GM12801 (cell line): Measurements from ENCODE around the gene EFEMP2.

Experiments used
- CTCF ChIP-seq: IDR thresholded peaks from one replicate; pipeline ENCODE4 v1.5.1; 2011; ENCODE audit warnings: control low read depth; ENCODE audit not compliant: insufficient read length; ENCODE audit errors: extremely low read depth

The EFEMP2 gene

DNA sequence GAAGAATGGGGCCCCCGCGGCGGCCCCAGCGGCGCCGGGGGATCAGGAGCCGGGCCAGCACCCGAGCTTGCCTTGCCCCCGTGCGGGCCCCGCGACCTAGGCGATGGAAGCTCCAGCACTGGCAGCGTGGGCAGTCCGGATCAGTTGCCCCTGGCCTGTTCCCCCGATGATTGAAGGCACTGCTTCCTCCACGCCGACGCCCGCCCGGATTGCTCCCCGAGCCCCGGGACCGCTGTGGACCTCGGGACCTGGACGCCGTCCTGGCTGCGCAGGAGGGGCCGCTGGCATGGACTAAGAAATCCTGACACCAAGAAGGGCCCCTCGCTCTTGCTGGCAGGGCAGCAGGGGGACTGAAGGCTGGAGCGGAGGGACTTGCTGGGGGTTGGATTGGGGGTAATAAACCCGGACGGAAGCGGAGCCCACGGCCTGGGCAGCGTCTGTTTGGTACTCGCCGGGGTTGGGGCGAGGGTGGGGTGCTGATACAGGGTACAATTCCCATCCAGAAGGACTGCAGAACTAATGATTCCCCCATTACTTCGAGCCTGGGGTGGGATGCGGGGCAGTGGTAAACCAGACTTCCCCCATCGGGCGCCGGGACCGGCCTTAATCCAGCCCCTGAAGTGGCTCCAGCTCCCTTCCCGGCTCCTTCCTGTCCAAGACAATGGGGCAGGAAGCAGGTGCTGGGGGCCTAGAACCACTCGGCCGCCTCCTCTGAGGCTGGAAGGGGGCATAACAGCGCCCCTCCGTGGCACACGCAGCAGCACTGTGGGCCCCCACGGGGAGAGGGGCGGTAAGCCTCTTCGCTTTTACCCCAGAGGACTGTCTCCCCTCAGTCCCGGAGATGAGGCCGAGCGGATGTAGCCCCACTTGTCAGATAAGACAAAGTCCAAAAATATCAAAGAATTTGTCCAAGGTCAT is 18.9 kb upstream of the EFEMP2 start:
- TF ChIP-seq CTCF, result no peak

DNA sequence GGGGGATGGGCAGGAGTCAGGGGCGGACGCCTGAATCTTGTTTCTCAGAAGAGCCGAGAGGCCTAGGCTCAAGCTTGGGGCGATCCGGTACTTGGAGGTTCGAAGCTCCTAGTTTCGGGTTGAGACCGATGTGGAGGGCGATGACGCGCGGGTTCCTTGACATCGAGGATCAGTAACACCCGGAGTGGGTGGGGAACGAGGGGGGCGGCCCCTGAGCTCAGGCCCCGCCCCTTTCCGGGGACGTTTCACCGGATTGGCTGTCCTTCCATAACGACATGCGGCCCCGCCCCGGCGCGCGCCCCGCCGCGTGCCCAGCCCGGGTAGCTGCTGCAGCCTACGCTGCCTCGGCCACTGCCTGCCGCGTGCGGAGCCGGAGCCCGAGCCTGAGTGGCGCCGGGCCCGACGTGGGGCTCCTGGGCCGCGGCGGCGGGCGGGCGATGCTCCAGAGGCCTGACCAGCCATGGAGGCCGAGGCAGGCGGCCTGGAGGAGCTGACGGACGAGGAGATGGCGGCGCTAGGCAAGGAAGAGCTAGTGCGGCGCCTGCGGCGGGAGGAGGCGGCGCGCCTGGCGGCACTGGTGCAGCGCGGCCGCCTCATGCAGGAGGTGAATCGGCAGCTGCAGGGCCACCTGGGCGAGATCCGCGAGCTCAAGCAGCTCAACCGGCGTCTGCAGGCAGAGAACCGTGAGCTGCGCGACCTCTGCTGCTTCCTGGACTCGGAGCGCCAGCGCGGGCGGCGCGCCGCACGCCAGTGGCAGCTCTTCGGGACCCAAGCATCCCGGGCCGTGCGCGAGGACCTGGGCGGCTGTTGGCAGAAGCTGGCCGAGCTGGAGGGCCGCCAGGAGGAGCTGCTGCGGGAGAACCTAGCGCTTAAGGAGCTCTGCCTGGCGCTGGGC is 18.0 kb upstream of the EFEMP2 start, which contains the start of gene CCDC85B:
Gene CCDC85B (plus strand): TSS at position 350 of the 895 bp plus-strand sequence. CDS start 111 bp downstream, at position 461.
- TF ChIP-seq CTCF, result no peak

GRCh38 chr11:65888163-65888814 is 15.7 kb upstream of the EFEMP2 start, which contains the start of gene FIBP:
Gene FIBP, minus strand, starts transcription at chr11:65888471. Its CDS starts 53 bp downstream, at chr11:65888418.
- TF ChIP-seq CTCF, result no peak

DNA sequence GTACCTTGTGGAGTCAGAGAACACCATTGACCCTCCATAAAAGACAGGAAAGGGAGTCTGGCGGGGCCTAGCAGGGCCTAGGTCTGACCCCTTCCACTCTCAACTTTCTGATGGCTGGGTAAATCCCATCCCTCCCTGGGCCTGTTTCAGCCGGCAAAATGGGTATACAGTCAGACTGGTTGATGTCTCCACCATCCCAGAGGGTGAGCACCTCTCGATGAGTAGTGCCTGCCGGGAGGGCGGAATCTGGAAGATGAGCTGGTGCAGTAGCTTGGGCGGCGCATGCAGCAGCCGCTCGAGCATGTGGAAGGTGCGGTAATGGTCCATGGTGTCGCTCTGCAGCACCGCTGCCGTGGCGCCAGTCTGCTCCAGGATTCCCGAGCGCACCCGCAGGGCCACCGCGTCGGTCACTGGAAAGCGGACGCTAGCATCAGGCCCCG is 15.1 kb upstream of the EFEMP2 start:
- TF ChIP-seq CTCF, result no peak

GRCh38 chr11:65886826-65887722 is 14.5 kb upstream of the EFEMP2 start:
- no peak for TF ChIP-seq CTCF

DNA sequence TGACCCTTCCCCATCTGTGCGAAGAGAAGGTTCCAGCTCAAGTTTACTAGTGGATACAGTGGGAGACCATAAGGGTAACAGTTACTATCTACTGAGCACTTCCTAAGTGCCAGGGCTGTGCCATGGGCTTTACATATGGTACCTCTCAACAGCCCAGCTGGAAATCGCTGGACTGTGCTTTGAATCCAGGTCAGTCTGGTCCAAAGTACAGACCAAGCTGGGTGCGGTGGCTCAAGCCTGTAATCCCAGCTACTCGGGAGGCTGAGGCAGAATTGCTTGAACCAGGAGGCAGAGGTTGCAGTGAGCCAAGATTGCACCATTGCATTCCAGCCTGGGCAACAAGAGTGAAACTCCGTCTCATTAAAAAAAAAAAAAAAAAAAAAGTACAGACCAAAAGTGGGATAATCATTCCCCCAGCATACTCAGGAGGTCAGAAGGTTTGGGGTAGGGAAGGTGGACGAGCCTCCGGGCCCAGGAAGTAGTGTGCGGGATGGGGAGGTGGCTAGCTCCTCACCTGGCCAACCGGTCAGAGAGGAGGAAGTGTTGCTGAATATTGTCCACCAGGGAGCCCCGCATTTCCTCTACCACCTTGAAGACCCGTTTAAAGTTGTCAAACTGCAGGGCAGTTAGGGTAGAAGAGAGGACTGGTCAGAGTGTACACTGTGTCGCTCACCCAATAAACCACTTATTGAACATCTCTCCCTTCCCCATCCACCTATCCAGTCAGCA is 13.4 kb upstream of the EFEMP2 start:
- TF ChIP-seq CTCF, result no peak
